Measurements from ENCODE around the gene PGPEP1.

DNA sequence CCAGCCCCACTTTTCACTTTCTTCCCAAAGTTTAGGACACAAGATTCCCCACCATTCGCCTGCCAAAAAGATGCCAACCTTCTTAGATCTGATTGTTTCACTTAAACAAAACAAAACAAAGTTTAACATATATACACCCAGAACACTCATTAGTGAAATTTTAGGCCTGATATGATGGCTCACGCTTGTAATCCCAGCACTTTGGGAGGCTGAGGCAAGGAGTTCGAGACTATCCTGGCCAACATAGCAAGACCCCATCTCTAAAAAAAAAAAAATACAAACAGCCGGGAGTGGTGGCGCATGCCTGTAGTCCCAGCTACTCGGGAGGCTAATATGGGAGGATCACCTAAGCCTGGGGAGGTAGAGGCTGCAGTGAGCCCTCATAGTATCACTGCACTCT lies 4.9 kb downstream of the PGPEP1 start:
- TF ChIP-seq, protein P1, sequence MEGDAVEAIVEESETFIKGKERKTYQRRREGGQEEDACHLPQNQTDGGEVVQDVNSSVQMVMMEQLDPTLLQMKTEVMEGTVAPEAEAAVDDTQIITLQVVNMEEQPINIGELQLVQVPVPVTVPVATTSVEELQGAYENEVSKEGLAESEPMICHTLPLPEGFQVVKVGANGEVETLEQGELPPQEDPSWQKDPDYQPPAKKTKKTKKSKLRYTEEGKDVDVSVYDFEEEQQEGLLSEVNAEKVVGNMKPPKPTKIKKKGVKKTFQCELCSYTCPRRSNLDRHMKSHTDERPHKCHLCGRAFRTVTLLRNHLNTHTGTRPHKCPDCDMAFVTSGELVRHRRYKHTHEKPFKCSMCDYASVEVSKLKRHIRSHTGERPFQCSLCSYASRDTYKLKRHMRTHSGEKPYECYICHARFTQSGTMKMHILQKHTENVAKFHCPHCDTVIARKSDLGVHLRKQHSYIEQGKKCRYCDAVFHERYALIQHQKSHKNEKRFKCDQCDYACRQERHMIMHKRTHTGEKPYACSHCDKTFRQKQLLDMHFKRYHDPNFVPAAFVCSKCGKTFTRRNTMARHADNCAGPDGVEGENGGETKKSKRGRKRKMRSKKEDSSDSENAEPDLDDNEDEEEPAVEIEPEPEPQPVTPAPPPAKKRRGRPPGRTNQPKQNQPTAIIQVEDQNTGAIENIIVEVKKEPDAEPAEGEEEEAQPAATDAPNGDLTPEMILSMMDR (IDR thresholded peaks at IDR 0.05): no peak
- TF ChIP-seq EP300 (IDR thresholded peaks at IDR 0.05): no peak
- TF ChIP-seq POLR2AphosphoS5 (IDR thresholded peaks at IDR 0.05): no peak
- no peak for TF ChIP-seq POLR2A (IDR thresholded peaks at IDR 0.05; ENCODE audit: low read depth)

Data from esophagus muscularis mucosa (tissue), 4 donors.